Hematopoietic multipotent progenitor cell treated with erythropoietin and hydrocortisone succinate and interleukin-3 and kit ligand, for 4 days (in vitro differentiated cells): Measurements from ENCODE around the gene SYCP1.
"Not testable (repeated sequence)": the region's sequence is repeated elsewhere in the genome, so short reads cannot be mapped to it uniquely, and the experiment has no call there.

Experiments
- DNase-seq: peaks from one replicate; pipeline ENCODE4 v3.0.0-alpha.2; 2015

Gene SYCP1

DNA sequence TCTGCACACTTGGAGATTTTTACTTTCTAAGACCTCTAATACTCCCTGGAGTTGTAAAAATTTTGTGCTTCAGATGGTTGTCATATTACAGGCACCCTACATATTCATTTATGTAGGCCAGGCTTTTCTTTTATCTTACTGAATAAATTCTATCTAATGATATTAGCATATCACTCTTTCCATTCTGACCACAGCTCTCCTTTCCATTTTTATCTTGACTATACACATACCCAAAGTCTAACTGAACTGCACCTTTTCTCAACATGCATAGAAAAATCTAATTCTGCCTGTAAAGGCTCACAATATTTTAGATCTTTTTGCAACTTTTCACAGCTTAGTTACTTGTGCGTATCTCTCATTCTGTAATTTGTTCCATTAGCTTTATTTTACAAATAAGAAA, 122.2 kb downstream of the SYCP1 start:
- peak; percentile 38 for DNase-seq

GRCh38 chr1:114979278-114979891, 124.7 kb downstream of the SYCP1 start:
- DNase-seq = peak; percentile 80

GRCh38 chr1:114982251-114982650, 127.6 kb downstream of the SYCP1 start:
- no peak for DNase-seq

DNA sequence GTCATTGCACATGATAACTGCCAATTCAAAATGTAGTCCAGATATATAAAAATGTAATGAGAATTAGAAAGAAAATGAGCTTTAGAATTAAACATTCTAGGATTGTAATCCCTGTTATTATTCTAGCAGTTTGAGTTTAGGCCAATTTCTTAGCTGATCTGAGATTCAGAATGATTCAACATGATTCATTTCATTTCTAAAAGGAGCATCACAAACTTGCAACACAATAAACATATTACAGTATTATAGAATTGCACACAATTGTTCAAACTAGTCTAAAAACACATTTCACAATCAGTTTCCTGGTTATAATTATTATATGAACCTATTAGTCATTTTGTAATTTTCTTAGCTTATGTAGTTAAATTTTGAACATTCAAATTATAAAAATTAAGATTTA, 131.6 kb downstream of the SYCP1 start:
- no peak for DNase-seq

GRCh38 chr1:114988095-114988494, 133.4 kb downstream of the SYCP1 start:
- DNase-seq = no peak

DNA sequence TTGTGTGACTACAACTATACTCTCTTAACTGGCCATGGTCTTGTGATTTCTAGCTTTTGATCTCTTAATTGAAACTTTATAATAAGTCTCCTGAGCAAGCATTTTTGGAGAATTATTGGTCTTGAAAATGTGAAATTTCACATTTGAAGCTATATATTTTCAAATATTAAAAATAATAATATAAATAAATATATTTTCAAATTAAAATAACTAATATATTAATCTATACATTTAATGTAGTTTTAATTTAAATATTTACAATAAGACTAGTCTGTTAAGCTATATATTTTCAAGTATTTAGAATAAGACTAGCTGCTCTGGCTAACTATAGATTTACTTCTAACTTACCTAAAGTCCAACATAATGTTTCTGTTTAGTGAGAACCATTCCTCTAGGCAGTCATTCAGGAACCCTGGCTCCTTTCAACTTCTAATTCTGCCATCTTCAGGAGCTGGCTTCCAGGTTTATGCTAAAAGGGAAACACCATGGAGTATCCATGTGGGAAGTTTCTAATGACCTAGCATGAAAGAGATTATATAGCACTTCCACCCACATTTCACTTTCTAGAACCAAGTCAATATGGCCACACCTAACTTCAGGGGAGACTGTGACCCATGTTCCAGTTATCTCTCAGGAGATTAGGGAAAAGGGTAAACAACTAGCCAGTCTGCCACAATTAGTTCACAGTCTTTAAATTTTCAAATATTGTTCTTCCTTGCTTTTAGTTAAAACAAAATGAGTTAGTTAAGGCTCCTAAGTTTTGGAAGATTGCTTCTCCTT, 143.0 kb downstream of the SYCP1 start:
- DNase-seq = no peak

GRCh38 chr1:115006191-115006590, 151.5 kb downstream of the SYCP1 start:
- no peak for DNase-seq

DNA sequence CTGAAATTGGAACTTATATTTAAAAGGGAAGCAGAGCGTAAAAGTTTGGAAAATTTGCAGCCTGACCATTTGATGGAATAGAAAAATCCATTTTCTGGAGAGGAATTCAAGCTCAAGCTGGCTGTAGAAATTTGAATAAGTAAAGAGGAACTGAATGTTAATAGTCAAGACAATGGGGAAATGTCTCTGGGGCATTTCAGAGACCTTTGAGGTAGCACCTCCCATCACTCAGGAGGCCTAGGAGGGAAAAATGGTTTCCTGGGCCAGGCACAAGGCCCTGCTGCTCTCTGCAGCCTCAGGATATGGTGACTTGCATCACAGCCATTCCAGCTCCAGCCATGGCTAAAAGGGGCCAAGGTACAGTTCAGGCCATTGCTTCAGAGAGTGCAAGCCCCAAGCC, 157.3 kb downstream of the SYCP1 start:
- DNase-seq = no peak

GRCh38 chr1:115012434-115012833, 157.8 kb downstream of the SYCP1 start:
- no peak for DNase-seq

GRCh38 chr1:115013792-115014191, 159.1 kb downstream of the SYCP1 start:
- no peak for DNase-seq

DNA sequence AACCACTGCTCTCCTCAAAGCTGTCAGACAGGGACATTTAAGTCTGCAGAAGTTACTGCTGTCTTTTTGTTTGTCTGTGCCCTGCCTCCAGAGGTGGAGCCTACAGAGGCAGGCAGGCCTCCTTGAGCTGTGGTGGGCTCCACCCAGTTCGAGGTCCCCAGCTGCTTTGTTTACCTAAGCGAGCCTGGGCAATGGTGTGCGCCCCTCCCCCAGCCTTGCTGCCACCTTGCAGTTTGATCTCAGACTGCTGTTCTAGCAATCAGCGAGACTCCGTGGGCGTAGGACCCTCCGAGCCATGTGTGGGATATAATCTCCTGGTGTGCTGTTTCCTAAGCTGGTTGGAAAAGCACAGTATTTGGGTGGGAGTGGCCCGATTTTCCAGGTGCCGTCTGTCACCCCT, 164.9 kb downstream of the SYCP1 start:
- not testable (repeated sequence) for DNase-seq

GRCh38 chr1:115021145-115021544, 166.5 kb downstream of the SYCP1 start:
- DNase-seq = no peak

- DNase-seq = no peak
These were observed 168.9 kb downstream of the SYCP1 start for GRCh38 chr1:115023593-115023992.

- DNase-seq = no peak
These were observed 174.9 kb downstream of the SYCP1 start, which contains the start of gene TSHB for GRCh38 chr1:115029526-115029925. TSHB (plus strand) TSS chr1:115029826; CDS start chr1:115033363, 3,537 bp downstream.

DNA sequence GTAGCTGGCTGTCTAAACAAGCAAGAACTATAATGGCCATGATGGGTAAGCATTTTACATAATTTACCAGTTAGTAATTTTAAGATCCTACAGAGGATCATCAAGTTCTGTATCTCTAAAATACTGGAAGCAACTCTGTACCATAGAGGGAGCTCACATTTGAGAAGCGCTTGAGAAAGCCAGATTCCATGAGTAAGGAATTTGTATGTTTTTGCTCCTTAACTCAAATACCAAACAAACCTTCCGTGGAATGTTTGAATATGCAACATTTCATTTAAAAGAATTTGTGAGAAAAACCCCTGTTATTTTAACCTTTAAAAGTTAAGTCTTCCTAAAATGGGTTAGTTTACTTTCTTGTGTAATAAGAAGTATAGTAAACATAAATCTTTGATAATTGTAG, 176.9 kb downstream of the SYCP1 start:
- DNase-seq = no peak

DNA sequence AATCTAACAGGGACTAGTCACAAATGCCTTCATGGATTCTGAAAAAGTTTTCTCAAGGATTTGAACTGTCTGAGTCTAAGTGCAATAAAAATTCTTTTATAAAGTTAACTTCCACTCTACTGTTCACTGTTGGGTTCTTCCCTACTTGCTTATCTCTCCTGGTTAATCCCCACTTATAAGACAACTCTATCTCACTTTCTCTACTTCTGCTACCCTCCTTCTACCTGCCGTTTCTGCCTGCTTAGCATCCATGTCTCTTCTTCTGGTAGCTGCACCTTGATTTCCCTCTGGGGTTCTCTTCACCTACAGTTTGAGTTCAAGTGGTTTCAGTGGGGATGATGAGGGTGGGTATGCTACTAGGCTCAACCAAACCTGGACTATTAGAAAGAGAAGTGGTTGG, 181.0 kb downstream of the SYCP1 start:
- DNase-seq = no peak

- DNase-seq = no peak
These were observed 182.3 kb downstream of the SYCP1 start for GRCh38 chr1:115036814-115037507.

DNA sequence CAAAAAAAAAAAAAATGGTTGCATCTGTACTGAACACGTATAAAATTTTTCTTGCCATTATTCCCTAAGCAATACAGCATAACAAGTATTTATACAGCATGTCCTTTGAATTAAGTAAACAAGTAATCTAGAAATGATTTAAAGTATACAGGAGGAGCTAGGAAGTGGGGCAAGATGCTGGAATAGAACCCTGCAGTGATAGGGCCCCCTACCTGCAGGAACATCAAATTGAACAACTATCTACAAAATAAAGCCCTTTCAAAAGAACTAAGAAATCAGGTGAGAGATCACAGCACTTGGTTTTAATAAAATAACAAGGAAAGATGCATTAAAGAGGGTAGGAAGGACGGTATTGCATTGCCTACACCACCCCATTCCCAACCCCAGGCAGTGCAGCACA, 185.8 kb downstream of the SYCP1 start:
- no peak for DNase-seq

DNA sequence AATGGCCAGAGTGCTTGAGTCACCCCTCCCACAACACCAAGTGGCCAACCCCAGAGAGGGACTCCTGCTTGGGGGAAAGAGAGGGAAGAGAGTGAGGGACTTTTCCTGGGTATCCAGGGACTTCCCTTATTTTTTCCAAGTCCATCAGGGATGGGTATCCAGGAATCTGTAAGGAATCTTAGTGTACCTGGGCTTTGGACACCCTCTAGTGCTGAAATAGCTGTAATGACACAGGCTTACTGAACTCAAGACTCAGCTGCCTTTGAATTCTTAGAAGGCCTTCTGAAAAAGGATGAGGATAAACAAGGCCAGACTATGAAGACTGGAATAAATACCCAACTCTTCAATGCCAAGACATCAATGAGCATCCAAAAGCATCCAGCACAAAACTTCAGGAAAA, 187.0 kb downstream of the SYCP1 start:
- DNase-seq = no peak
